Gastroesophageal sphincter (tissue), 3 donors: ENCODE measurements around the gene INO80B.

Experiments used
- EP300 ChIP-seq: sonication (generic); formaldehyde crosslinking; IDR thresholded peaks from one replicate; pipeline ENCODE4 v1.6.1; 2017; ENCODE audit warnings: antibody characterized with exemption, mild to moderate bottlenecking
- POLR2A ChIP-seq, 2 donors: fragments of 450-650 bp; IDR thresholded peaks; one replicate each; pipeline ENCODE4 v1.6.1; 2017; ENCODE audit warnings: antibody characterized with exemption in 2 of 2, mild to moderate bottlenecking in 2 of 2, moderate library complexity in 1 of 2
- POLR2AphosphoS5 ChIP-seq: sonication (generic); formaldehyde crosslinking; IDR thresholded peaks from one replicate; pipeline ENCODE4 v1.6.1; 2017; ENCODE audit warnings: antibody characterized with exemption
- TF ChIP-seq, protein P1 (sequence below), 4 experiments: fragments of 200-600 bp in 2 of 4; fragments of 450-650 bp in 2 of 4; sonication (generic) in 1 of 4; IDR thresholded peaks; one replicate each; pipeline ENCODE4 v1.5.1; 2017 to 2019; ENCODE audit warnings: antibody characterized with exemption in 4 of 4, mild to moderate bottlenecking in 2 of 4, moderate library complexity in 2 of 4

DNA sequence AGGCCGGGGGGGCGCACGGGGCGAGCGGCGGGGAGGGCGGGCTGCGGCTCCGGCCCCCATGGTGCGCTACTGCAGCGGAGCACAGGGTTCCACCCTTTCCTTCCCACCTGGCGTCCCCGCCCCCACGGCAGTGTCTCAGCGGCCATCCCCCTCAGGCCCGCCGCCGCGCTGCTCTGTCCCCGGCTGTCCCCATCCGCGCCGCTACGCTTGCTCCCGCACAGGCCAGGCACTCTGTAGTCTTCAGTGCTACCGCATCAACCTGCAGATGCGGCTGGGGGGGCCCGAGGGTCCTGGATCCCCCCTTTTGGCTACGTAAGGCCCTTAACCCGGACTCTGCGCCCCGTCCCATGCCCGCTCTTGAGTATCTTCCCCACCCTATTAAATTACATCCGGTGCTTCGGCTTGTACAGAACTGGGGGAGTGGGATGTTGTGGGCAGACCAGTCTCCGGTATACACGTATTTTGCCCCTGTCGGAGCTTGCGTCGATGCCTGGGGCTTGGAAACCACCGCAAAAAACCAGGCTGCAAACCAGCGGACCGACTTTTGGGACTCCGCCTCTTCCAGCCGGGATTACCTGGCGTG lies 2.8 kb downstream of the INO80B start:
- TF ChIP-seq POLR2AphosphoS5 (no peak), POLR2A (IDR thresholded peaks at IDR 0.05) (peak; percentile 28 to 29), EP300 (no peak)
- TF ChIP-seq, protein P1, sequence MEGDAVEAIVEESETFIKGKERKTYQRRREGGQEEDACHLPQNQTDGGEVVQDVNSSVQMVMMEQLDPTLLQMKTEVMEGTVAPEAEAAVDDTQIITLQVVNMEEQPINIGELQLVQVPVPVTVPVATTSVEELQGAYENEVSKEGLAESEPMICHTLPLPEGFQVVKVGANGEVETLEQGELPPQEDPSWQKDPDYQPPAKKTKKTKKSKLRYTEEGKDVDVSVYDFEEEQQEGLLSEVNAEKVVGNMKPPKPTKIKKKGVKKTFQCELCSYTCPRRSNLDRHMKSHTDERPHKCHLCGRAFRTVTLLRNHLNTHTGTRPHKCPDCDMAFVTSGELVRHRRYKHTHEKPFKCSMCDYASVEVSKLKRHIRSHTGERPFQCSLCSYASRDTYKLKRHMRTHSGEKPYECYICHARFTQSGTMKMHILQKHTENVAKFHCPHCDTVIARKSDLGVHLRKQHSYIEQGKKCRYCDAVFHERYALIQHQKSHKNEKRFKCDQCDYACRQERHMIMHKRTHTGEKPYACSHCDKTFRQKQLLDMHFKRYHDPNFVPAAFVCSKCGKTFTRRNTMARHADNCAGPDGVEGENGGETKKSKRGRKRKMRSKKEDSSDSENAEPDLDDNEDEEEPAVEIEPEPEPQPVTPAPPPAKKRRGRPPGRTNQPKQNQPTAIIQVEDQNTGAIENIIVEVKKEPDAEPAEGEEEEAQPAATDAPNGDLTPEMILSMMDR (IDR thresholded peaks at IDR 0.05) = no peak
